PC-3 (cell line): Measurements from ENCODE around the gene PPP1R3D. TPM values are rescaled to one million over a fixed set of nuclear protein-coding genes. Genes with fewer than 3 reads are reported as not detected.

ENCODE experiments used
- ATAC-seq: fragments of 200-7000 bp; cut with Tn5 transposase; 2 replicates; pipeline ENCODE4 v1.9.1; 2020; ENCODE audit warnings: mild to moderate bottlenecking, moderate library complexity
- BruUV-seq: library from RNA; stranded (reverse); fragments of 400-500 nt; replicated peaks from 2 replicates; lab custom pipeline; 2021; lab: Mats Ljungman, UMichigan
- CTCF ChIA-PET: fragments of 300-600 bp; sonication (Branson Sonifier 250); formaldehyde crosslinking; loops from one replicate; lab custom pipeline; 2022; ENCODE audit warnings: antibody characterized with exemption; lab: Charles Lee
- POLR2A ChIA-PET: fragments of 300-600 bp; sonication (Branson Sonifier 250); formaldehyde crosslinking; loops from one replicate; lab custom pipeline; 2022; ENCODE audit warnings: antibody characterized with exemption; ENCODE audit not compliant: unreplicated experiment; lab: Charles Lee
- DNase-seq: peaks from one replicate; pipeline ENCODE4 v3.0.0-alpha.2; 2015
- H2AFZ ChIP-seq: fragments of 300-600 bp; sonication (generic); 2 replicates; pipeline ENCODE4 v1.6.0; 2016; ENCODE audit warnings: antibody characterized with exemption, low read length
- H3F3A ChIP-seq: fragments of 300-600 bp; sonication (generic); one replicate; pipeline ENCODE4 v1.6.0; 2017; ENCODE audit warnings: antibody characterized with exemption, low read length, control low read depth, mild to moderate bottlenecking; ENCODE audit not compliant: unreplicated experiment
- H3K27ac ChIP-seq: fragments of 300-600 bp; sonication (generic); 2 replicates; pipeline ENCODE4 v1.5.1; 2016; ENCODE audit warnings: mild to moderate bottlenecking, low read length
- H3K27me3 ChIP-seq: fragments of 300-600 bp; sonication (generic); 2 replicates; pipeline ENCODE4 v1.6.1; 2016; ENCODE audit warnings: low read length, mixed read lengths
- H3K36me3 ChIP-seq: fragments of 300-600 bp; sonication (generic); 2 replicates; pipeline ENCODE4 v1.6.1; 2016; ENCODE audit warnings: low read depth, mixed run types, low read length, mixed read lengths
- H3K4me1 ChIP-seq: fragments of 300-600 bp; sonication (generic); 2 replicates; pipeline ENCODE4 v1.5.1; 2016; ENCODE audit warnings: low read length; ENCODE audit not compliant: insufficient read depth
- H3K4me2 ChIP-seq: fragments of 300-600 bp; sonication (generic); 2 replicates; pipeline ENCODE4 v1.6.0; 2016; ENCODE audit warnings: low read length
- H3K4me3 ChIP-seq: fragments of 300-600 bp; sonication (generic); 2 replicates; pipeline ENCODE4 v1.5.1; 2016; ENCODE audit warnings: mild to moderate bottlenecking, low read length, mixed read lengths
- H3K79me2 ChIP-seq: fragments of 300-600 bp; sonication (generic); 2 replicates; pipeline ENCODE4 v1.6.1; 2017; ENCODE audit warnings: low read length, mixed read lengths
- H3K9ac ChIP-seq: fragments of 300-600 bp; sonication (generic); 2 replicates; pipeline ENCODE4 v1.6.0; 2016; ENCODE audit warnings: mild to moderate bottlenecking, low read length
- H3K9me2 ChIP-seq: fragments of 300-600 bp; sonication (generic); replicated peaks from 2 replicates; pipeline ENCODE4 v1.6.1; 2016; ENCODE audit warnings: mixed run types, low read length, mixed read lengths
- H3K9me3 ChIP-seq: fragments of 300-600 bp; sonication (generic); 2 replicates; pipeline ENCODE4 v1.6.1; 2016; ENCODE audit warnings: low read length, mixed read lengths
- H4K20me1 ChIP-seq: fragments of 300-600 bp; sonication (generic); 2 replicates; pipeline ENCODE4 v1.6.1; 2016; ENCODE audit warnings: low read length, mixed read lengths
- EZH2 ChIP-seq: fragments of 300-600 bp; sonication (generic); IDR thresholded peaks from one replicate; pipeline ENCODE4 v1.6.1; 2017; ENCODE audit warnings: antibody characterized with exemption, mild to moderate bottlenecking, low read length; ENCODE audit not compliant: unreplicated experiment
- EZH2phosphoT487 ChIP-seq: fragments of 300-600 bp; sonication (generic); IDR thresholded peaks from 2 replicates; pipeline ENCODE4 v1.6.1; 2018; ENCODE audit warnings: mild to moderate bottlenecking, antibody characterized with exemption, low read length, borderline replicate concordance
- intact Hi-C: fragments of 100-400 bp; cut with micrococcal nuclease; formaldehyde crosslinking; loops from 2 replicates; pipeline ENCODE4 v1.9.0; 2023
- total RNA-seq: library from RNA; depleted of rRNA; stranded (reverse); fragments of >200 nt; gene quantifications from 2 replicates; pipeline ENCODE4 v1.2.3, GENCODE V29; 2014
- TF ChIP-seq, protein P1 (sequence below): fragments of 300-600 bp; sonication (generic); conservative IDR thresholded peaks from 2 replicates; pipeline ENCODE4 v1.5.1; 2017; ENCODE audit warnings: antibody characterized with exemption, low read depth, mild to moderate bottlenecking, low read length

The PPP1R3D gene
- total RNA-seq, 1 experiment from 2014 or later, result 6.3 TPM

DNA sequence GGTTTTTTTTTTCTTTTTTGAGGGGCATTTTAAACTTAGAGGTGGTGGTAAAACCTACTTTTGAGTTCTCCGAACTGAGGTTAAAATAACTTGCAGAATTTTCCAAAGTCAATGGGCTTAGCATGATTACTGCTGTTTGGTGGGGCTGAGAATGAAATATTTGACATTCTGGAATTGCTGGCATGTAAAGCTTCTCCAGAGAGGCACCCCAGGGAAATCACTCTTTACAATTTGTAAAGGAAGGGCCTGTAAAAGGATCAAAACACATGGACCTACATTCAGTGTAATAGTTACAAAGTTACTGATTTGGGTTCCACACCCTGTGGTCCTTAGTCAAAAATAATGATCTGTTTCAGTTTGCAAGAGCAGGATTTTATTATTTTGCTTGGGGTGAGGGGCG is 5.6 kb upstream of the PPP1R3D start:
- no TSS peak for BruUV-seq
- intact Hi-C loops, result no loop called here
- TF ChIP-seq, protein P1, sequence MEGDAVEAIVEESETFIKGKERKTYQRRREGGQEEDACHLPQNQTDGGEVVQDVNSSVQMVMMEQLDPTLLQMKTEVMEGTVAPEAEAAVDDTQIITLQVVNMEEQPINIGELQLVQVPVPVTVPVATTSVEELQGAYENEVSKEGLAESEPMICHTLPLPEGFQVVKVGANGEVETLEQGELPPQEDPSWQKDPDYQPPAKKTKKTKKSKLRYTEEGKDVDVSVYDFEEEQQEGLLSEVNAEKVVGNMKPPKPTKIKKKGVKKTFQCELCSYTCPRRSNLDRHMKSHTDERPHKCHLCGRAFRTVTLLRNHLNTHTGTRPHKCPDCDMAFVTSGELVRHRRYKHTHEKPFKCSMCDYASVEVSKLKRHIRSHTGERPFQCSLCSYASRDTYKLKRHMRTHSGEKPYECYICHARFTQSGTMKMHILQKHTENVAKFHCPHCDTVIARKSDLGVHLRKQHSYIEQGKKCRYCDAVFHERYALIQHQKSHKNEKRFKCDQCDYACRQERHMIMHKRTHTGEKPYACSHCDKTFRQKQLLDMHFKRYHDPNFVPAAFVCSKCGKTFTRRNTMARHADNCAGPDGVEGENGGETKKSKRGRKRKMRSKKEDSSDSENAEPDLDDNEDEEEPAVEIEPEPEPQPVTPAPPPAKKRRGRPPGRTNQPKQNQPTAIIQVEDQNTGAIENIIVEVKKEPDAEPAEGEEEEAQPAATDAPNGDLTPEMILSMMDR, result no peak
- TF ChIP-seq EZH2phosphoT487 (no peak), EZH2 (no peak)
- no peak overlapping the region for H3K27ac ChIP-seq
- peaks cover 9% of the 10 kb centered on the region; the same call in 1 of the 2 replicates for H3K36me3 ChIP-seq
- H4K20me1 ChIP-seq, result no peaks in the 10 kb centered on the region
- H2AFZ ChIP-seq, result no peak overlapping the region
- H3K4me1 ChIP-seq, result peaks cover 10% of the 10 kb centered on the region; the same call in 1 of the 2 replicates
- no peak overlapping the region for H3K4me3 ChIP-seq
- no peaks in the 10 kb centered on the region for H3K9me2 ChIP-seq
- H3F3A ChIP-seq, result no peaks in the 10 kb centered on the region
- H3K9ac ChIP-seq, result no peak overlapping the region
- H3K79me2 ChIP-seq, result peaks cover 16% of the 10 kb centered on the region
- no peaks in the 10 kb centered on the region for H3K27me3 ChIP-seq
- peak overlapping the region; percentile 4; the same call in 1 of the 2 replicates for H3K4me2 ChIP-seq
- ATAC-seq (no peak), DNase-seq (no peak)
- ChIA-PET CTCF (interaction anchor here (1.4 kb wide), 1 partner anchor 11 kb away, joined by 6 read pairs; the partner anchor contains the start of gene SYCP2), POLR2A (no interaction called here)
- no peaks in the 10 kb centered on the region for H3K9me3 ChIP-seq

DNA sequence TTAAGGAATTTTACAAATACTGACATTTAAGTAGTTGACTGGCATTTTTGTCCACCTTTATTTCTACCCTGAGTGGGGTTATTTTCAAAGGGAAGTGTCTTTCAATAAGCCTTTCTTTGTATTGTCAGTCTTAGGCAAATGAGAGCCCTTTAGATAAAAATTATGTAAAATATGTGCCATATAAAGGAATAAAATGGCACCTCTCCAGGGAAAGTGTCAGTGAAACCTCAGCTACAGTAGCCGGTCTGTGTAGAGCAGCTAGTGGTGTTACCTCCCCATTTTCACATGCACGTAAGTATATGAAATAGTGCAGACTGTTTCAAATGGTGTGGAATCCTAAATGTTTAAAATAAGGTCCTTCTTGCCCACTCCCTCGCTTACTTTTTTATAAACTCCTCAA is 5.1 kb upstream of the PPP1R3D start:
- no peaks in the 10 kb centered on the region for H3K27me3 ChIP-seq
- no peaks in the 10 kb centered on the region for H3K9me3 ChIP-seq
- no peaks in the 10 kb centered on the region for H3F3A ChIP-seq
- POLR2A ChIA-PET, result interaction anchor here (0.6 kb wide), 1 partner anchor 13 kb away, joined by 3 read pairs; the partner anchor contains the start of gene CDH26
- H3K4me3 ChIP-seq, result no peak overlapping the region
- no peak for ATAC-seq
- no peak overlapping the region for H3K27ac ChIP-seq
- peaks cover 9% of the 10 kb centered on the region; the same call in 1 of the 2 replicates for H3K36me3 ChIP-seq
- H3K4me1 ChIP-seq, result peaks cover 10% of the 10 kb centered on the region; the same call in 1 of the 2 replicates
- peaks cover 17% of the 10 kb centered on the region for H3K79me2 ChIP-seq
- no peak overlapping the region for H3K4me2 ChIP-seq
- H3K9me2 ChIP-seq, result no peaks in the 10 kb centered on the region
- TF ChIP-seq EZH2, result no peak
- no peak for TF ChIP-seq EZH2phosphoT487
- TF ChIP-seq, protein P1, result no peak
- BruUV-seq, result no TSS peak
- H3K9ac ChIP-seq, result no peak overlapping the region
- intact Hi-C loops, result no loop called here
- H2AFZ ChIP-seq, result no peak overlapping the region
- no peaks in the 10 kb centered on the region for H4K20me1 ChIP-seq
- CTCF ChIA-PET, result interaction anchor here (0.6 kb wide), 1 partner anchor 11 kb away, joined by 4 read pairs; no protein-coding TSS in a partner anchor
- DNase-seq, result no peak

DNA sequence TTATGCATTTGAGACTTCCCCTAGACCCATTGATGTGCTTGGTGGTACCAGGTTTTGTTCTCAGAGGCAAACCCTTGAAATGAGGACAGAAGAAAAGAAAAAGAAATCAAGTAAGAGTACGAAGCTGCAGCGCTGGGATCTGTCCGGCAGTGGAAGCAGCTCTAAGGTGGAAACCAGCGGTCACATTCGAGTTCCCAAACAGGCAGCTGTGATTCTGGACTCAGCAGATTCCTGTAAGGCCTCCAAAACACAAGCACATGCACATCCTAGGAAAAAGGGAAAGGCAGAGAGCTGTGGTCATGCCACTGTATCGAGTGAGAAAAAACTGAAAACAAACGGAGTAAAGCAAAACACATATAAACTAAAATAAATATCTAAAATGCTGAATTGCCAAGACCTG is 4.6 kb upstream of the PPP1R3D start:
- H3F3A ChIP-seq, result no peaks in the 10 kb centered on the region
- POLR2A ChIA-PET, result interaction anchor here (0.6 kb wide), 1 partner anchor 13 kb away, joined by 3 read pairs; the partner anchor contains the start of gene CDH26
- no peak overlapping the region for H3K27ac ChIP-seq
- ATAC-seq (no peak), DNase-seq (no peak)
- H2AFZ ChIP-seq, result no peak overlapping the region
- no TSS peak for BruUV-seq
- H3K4me3 ChIP-seq, result no peak overlapping the region
- peaks cover 9% of the 10 kb centered on the region; the same call in 1 of the 2 replicates for H3K36me3 ChIP-seq
- no peak overlapping the region for H3K9ac ChIP-seq
- H3K9me3 ChIP-seq, result no peaks in the 10 kb centered on the region
- intact Hi-C loops, result no loop called here
- H3K27me3 ChIP-seq, result no peaks in the 10 kb centered on the region
- peaks cover 10% of the 10 kb centered on the region; the same call in 1 of the 2 replicates for H3K4me1 ChIP-seq
- H3K4me2 ChIP-seq, result no peak overlapping the region
- CTCF ChIA-PET, result interaction anchor here (0.6 kb wide), 1 partner anchor 10 kb away, joined by 4 read pairs; no protein-coding TSS in a partner anchor
- peaks cover 17% of the 10 kb centered on the region for H3K79me2 ChIP-seq
- TF ChIP-seq EZH2phosphoT487 (no peak), EZH2 (no peak)
- TF ChIP-seq, protein P1, result no peak
- H4K20me1 ChIP-seq, result no peaks in the 10 kb centered on the region
- no peaks in the 10 kb centered on the region for H3K9me2 ChIP-seq
